Omental fat pad (tissue), 4 donors: Measurements from ENCODE around the gene DUSP7. TPM values are rescaled to one million over a fixed set of nuclear protein-coding genes. Genes with fewer than 3 reads are reported as not detected.

Experiments
- ATAC-seq: fragments of 150-250 bp; one replicate; pipeline ENCODE4 v1.9.1; 2016; ENCODE audit warnings: mild to moderate bottlenecking, moderate library complexity; ENCODE audit not compliant: low FRiP score
- DNase-seq: peaks from one replicate; pipeline ENCODE4 v3.0.0-alpha.2; 2019; ENCODE audit warnings: low spot score
- total RNA-seq, 4 donors: library from RNA; depleted of rRNA; stranded (reverse); fragments of >200 nt; gene quantifications; one replicate each; pipeline ENCODE4 v1.1.0, GENCODE V29; 2016
- TF ChIP-seq, protein P1 (sequence below), 3 donors: fragments of 450-650 bp; IDR thresholded peaks; one replicate each; pipeline ENCODE4 v1.5.1; 2016 to 2017; ENCODE audit warnings: antibody characterized with exemption in 3 of 3, mild to moderate bottlenecking in 3 of 3, moderate library complexity in 2 of 3

DUSP7 gene
- total RNA-seq, 4 donors from 2014 or later: 5.5 to 22.2 (median 16.8) TPM

DNA sequence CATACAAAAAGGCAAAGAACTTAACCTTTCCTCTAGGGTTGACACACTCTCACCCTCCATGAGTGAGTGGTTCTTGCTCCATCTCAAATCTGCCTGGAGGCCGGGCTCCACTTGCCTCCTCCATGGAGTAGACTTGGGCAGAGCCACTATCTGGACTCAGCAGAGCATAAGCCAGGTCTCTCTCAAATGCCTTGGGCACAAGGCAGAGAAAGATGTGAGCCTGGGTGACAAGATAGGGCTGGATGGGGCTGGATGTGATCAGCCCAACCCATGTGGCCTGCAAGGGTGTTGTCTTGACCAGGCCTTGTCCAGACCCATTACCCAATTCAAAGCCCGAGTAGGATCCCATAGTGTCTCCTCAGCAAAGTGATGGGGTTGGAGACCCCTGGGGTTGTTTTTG lies 56.5 kb downstream of the DUSP7 start:
- DNase-seq: no peak
- ATAC-seq: no peak
- TF ChIP-seq, protein P1, sequence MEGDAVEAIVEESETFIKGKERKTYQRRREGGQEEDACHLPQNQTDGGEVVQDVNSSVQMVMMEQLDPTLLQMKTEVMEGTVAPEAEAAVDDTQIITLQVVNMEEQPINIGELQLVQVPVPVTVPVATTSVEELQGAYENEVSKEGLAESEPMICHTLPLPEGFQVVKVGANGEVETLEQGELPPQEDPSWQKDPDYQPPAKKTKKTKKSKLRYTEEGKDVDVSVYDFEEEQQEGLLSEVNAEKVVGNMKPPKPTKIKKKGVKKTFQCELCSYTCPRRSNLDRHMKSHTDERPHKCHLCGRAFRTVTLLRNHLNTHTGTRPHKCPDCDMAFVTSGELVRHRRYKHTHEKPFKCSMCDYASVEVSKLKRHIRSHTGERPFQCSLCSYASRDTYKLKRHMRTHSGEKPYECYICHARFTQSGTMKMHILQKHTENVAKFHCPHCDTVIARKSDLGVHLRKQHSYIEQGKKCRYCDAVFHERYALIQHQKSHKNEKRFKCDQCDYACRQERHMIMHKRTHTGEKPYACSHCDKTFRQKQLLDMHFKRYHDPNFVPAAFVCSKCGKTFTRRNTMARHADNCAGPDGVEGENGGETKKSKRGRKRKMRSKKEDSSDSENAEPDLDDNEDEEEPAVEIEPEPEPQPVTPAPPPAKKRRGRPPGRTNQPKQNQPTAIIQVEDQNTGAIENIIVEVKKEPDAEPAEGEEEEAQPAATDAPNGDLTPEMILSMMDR (IDR thresholded peaks at IDR 0.05): no peak

Other genes with a start within 250 kb of the DUSP7 start
- not detected for gene IQCF2, start 195.0 kb downstream of the DUSP7 start, total RNA-seq
- gene IQCF5, start 181.0 kb downstream of the DUSP7 start, total RNA-seq: not detected
- gene IQCF1, start 153.2 kb downstream of the DUSP7 start, total RNA-seq: not detected
- gene RRP9, start 114.7 kb downstream of the DUSP7 start, total RNA-seq: 10 to 100 TPM; 19.2 to 55.8 (median 21.3) TPM
- gene PARP3, start 114.2 kb downstream of the DUSP7 start, total RNA-seq: 10 to 100 TPM; 19.2 to 23.9 (median 22.8) TPM
- gene GPR62, start 101.2 kb downstream of the DUSP7 start, total RNA-seq: under 1 TPM in 3 of 4 donors, not detected in 1; 0.19 to 0.37 (median 0.24) TPM
- gene PCBP4, start 89.1 kb downstream of the DUSP7 start, total RNA-seq: 10 to 100 TPM; 21.4 to 84.0 (median 23.4) TPM
- 10 to 100 TPM; 57.3 to 87.1 (median 80.9) TPM for gene ABHD14B, start 82.5 kb downstream of the DUSP7 start, total RNA-seq
- gene ABHD14A, start 81.5 kb downstream of the DUSP7 start, total RNA-seq: 10 to 100 TPM; 19.0 to 53.4 (median 24.5) TPM
- 10 to 100 TPM; 34.0 to 57.7 (median 52.1) TPM for gene ACY1, start 73.0 kb downstream of the DUSP7 start, total RNA-seq
- gene RPL29, start 60.7 kb downstream of the DUSP7 start, total RNA-seq: 1,000 to 10,000 TPM; 1,723 to 2,189 (median 1,972) TPM
- gene POC1A, start 97.9 kb upstream of the DUSP7 start, total RNA-seq: 1 to 10 TPM in 3 of 4 donors, under 1 TPM in 1; 0.65 to 2.0 (median 1.2) TPM
- gene ALAS1, start 141.6 kb upstream of the DUSP7 start, total RNA-seq: 10 to 100 TPM; 29.3 to 79.7 (median 31.0) TPM
- gene TLR9, start 169.1 kb upstream of the DUSP7 start, total RNA-seq: under 1 TPM in 1 of 4 donors, not detected in 3; 0.19 TPM
- gene TWF2, start 182.6 kb upstream of the DUSP7 start, total RNA-seq: 100 to 1,000 TPM in 1 of 4 donors, 10 to 100 TPM in 3; 50.1 to 116 (median 78.3) TPM
- 10 to 100 TPM; 17.0 to 32.2 (median 23.9) TPM for gene PPM1M, start 189.2 kb upstream of the DUSP7 start, total RNA-seq
- gene WDR82, start 222.1 kb upstream of the DUSP7 start, total RNA-seq: 10 to 100 TPM; 42.9 to 56.9 (median 51.4) TPM
- 10 to 100 TPM; 12.7 to 63.5 (median 41.4) TPM for gene GLYCTK, start 231.3 kb upstream of the DUSP7 start, total RNA-seq